ENCODE measurements around the gene RPP38. TPM values are rescaled to one million over a fixed set of nuclear protein-coding genes. Genes with fewer than 3 reads are reported as not detected.

RPP38 gene
- total RNA-seq, 1 experiment from 2014 or later: 8.8 TPM

DNA sequence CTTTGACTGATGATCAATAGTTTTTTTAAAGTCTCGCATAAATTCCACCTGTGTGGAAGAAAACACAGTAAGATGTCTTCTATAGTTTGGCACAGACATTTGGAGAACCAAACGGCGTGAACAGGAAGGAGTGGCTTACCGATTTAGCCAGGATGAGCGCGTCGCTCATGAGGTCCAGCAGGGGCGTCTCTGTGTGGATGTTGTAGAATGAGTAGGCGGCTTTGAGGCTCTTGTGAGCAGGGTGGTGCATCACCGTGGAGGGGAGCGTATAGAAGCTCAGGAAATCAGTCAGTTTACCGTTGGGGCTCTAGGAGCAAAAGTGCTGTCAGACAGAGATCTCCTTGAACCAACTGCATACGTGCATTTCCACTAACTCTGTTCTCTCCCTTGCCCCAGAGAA lies 15.5 kb downstream of the RPP38 start:
- DNase-seq (ENCODE audit: low read depth): no peak

DNA sequence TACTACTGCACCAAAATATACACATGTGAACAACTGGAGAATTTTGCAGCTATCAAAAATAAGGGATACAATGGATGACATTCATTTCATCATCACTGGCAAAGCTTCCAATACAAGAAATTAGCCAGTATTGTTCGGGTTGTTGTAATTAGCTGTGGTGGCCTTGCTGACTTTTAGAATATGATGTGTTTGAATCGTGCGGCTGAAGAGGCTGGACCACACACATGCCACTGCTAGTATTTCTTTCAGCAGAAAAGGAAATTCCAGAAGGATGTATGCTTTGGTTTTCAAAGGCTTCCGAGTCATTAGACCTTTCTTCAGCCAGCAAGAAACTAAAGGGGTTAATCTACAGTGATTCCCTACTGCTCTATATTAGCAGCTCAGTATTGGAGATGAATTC lies 16.6 kb downstream of the RPP38 start:
- DNase-seq (ENCODE audit: low read depth): no peak

DNA sequence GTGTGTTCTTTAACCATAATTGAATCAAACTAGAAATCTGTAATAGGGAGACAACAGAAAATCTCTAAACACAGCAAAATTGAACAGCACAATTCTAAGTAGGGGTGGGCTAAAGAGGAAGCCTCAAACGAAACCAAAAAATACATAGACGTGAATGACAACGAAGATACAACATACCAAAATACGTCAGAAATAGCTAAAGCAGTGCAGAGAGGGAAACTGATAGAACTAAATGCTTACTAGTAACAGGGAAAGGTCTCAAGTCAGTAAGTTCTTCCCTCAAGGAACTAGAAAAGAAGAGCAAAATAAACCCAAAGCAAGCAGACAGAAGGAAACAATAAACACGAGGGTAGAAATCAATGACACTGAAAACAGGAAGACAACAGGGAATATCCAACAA lies 19.1 kb downstream of the RPP38 start:
- DNase-seq (ENCODE audit: low read depth): no peak

DNA sequence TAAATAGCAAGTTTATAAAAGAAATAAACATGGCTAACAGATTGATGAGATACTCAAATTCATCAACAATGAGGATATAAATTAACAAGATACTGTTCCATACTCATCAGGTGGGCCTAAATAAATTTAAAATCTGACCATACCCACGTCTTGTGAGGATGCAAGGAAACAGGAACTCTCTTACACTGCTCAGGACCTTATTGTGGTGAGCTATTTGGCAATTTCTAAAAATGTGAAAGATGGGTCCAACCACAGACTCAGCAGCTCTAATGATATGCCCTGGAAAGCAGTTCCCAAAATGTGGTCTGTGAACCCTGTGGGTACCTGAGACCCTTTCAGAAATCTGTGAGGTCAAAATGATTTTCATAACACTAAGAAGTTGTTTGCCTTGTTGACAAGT lies 21.5 kb downstream of the RPP38 start:
- DNase-seq (ENCODE audit: low read depth): no peak

DNA sequence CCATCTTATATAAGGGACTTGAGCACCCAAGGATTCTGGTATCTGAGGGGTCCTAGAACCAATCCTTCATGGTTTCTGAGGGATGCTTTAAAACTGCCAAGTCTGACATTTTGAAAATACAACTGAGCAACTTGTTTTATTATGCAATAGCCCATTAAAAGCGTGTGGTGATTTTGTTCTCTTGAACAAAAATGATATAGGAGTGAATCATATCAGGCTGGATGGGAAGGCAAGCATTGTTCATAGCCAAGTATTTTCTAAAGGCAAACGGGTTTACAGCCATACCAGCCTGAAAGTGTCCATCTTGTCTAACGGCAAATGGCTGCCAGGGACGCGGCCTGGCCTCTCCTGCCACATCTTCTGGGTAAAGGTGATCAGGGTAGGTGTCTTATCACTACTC lies 23.4 kb downstream of the RPP38 start:
- no peak for DNase-seq (ENCODE audit: low read depth)

DNA sequence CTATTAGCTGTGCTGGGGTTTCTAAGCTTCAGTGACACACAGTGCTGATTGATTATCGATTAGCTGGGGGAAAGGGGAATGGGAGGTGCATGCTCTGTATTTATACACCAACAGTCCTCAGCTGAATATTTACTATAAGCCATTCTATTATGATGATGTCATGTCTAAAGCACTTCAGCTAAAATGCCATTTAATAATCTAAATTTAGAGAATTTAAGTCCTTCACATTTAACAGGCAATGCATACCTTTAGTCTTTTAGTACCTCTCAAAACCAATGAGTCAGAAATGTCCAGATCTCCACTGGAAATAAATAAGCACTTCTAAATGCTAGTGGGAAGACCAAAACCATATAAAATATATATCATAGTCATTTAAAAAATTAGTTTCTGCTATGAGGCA lies 24.6 kb downstream of the RPP38 start:
- no peak for DNase-seq (ENCODE audit: low read depth)

DNA sequence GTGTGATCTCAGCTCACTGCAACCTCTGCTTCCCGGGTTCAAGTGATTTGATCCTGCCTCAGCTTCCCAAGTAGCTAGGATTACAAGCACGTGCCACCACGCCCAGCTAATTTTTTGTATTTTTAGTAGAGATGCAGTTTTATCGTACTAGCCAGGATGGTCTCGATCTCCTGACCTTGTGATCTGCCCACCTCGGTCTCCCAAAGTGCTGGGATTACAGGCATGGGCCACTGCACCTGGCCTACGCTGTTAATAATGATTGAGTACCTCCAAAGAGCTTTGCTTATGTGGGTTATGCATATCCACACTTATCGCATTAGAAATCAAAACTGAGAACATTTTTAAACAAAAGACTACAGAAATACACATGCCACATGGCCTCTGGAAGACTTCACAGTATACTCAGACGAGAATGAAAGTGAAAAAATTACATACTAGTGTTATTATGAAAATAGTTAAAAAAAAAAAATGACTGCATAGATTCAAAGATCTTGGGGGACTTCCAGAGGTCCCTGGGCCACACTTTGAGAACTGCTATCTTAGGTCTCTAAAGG lies 25.4 kb downstream of the RPP38 start:
- DNase-seq (ENCODE audit: low read depth): no peak

DNA sequence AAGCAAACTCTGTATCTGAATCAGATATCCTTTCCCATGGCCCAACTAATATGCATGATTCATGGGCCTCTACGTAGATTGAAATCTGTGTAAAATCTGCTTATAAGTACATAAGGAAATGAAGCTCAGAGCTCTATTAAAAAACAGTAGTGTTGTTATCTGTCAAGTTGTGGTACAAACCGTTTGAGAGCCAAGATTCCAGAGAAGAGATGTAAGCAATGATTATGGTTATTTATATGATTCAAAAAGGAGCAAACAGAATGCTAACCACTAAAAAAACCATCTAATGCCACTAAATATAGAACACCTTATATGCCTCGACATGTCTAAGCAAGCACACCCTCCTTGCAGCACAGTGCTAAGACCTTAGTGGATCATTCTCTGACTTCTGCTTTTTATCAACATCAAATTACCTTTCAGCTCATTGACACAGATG lies 26.6 kb downstream of the RPP38 start:
- DNase-seq (ENCODE audit: low read depth): no peak

DNA sequence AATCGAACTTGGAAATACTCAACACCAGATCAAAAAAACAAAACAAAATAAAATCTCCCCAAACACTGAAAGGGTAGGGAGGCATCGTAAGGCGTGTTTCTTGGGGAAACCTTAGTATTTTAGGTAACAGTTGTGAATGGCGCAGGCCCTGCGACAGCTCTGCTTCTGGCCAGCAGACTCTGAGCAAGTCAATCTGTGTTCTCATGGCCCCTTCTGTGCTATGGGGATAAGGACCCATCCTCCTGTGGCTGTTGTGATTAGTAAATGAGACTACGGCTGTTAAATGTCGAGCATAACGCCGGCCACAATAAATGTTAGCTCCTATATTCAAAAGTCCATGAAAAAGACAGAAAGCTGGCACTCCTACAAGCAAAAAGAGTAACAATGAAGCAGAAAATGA lies 27.0 kb downstream of the RPP38 start:
- no peak for DNase-seq (ENCODE audit: low read depth)

DNA sequence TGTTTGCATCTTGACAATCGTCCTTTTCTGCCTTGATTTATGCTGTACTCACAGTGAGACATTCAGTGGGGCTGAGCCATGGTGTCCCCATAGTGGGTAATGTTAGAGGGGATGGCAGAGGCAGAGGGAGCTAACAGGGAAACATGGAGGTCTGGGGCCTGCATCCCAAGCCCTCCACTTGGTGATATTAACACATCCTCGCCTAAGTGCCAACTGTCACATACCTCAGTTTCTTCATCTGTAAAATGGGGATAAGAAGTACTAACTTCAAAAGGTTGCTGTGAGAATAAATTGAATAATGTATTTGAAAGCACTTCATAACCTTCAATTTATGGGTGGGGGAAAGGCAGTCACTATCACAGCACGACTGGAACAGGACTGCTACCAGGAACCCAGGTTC lies 27.8 kb downstream of the RPP38 start:
- no peak for DNase-seq (ENCODE audit: low read depth)

DNA sequence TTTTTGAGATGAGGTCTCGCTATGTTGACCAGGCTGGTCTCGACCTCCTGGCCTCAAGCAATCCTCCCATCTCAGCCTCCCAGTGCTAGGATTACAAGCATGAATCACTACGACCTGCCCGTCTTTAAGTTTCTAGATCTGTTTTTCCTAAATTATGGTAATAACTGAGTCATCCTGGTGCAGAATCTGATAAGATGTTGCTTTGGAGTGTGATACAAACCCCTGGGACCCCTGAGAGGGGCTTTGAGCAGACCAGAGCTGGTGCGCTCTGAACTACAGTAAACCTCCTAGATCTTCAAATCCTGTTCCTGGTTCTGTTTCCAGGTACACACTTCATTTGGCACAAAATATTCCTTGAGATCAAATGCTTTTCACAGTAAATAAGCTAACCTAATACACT lies 34.2 kb downstream of the RPP38 start:
- no peak for DNase-seq (ENCODE audit: low read depth)

DNA sequence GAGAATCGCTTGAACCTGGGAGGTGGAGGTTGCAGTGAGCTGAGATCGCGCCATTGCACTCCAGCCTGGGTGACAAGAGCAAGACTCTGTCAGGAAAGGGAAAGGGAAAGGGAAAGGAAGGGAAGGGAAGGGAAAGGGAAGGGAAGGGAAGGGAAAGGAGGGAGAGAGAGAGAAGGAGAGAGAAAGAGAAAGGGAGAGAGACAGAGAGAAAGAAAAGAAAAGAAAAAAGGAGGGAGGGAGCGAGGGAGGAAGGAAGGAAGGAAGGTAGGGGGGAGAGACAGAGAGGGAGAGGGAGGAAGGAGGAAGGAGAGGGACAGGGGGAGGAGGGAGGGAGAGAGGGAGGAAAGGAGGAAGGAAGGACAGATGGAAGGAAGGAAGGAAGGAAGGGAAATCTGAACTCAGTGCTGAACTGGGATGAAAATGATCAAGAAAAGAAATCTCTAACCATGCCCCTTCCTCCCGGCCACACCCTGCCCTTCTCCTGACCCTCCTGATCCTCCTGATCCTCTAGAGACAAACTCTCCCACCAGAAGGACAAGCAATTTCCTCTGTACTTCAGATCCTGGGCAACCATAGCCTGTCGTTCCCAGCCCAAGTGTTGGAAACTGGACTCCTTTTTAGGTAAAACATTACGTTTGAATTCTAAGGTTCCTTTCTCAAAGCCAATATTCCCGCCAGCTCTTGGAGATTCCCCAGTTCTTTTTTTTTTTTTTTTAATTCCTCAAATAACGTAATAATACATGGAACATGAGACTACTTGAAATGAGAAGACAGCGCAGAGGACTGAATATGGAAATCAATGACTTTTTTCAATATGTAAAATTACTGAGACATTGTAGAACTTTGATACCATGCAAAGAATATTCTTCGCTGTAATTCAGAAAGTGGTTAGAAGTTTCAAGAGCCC lies 39.2 kb downstream of the RPP38 start:
- no peak for DNase-seq (ENCODE audit: low read depth)

DNA sequence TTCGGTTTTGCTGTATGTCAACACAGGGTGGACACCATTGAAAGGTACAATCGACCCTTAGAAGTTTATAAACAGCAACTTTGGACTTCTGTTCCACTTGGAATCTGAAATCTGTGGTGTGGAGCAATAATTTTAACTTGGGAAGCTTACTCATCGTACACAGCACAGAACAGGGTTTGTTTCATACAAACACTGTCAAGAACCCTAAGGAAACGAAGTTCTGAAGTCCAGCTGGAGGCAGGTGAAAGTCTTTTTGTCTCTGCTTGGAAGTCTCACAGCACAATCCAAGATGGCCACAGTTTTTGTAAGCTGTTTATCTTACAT lies 39.8 kb downstream of the RPP38 start:
- DNase-seq (ENCODE audit: low read depth): no peak

DNA sequence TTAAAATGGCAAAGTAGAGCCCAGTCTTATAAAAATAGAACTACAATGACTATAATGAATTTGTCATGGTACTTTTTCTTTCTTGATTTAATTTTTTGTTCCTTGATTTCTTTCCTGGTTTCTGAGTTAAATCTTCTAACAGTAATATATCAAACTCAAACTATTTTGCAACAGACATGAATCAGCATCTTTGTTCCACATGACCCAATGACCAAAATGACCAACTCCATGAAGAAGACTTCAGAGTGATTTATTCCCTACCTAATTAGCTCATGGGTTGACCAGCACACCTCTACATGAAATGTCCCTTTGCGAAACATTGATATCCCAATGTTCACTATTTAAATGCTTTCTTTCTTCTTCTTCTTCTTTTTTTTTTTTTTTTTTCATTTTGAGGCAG lies 40.5 kb downstream of the RPP38 start:
- no peak for DNase-seq (ENCODE audit: low read depth)

DNA sequence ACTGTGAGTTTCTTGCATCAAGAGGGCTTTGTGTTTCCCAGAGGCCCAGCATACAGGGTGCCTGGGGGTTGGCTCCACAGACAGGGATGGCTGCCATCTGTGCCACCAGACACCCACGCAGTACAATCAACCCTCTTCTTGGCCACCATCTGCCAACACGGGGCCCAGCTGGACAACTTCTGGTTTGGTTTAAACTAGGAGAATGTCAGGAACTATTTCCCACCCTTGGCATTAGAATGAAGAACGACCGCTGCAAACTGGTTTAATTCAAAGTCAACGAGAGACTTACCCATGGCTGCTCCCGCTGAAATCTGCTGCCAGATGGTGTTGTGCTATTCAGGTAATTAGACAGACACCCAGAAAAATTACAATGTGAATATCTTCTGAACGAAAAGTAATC lies 43.5 kb downstream of the RPP38 start:
- DNase-seq (ENCODE audit: low read depth): no peak

DNA sequence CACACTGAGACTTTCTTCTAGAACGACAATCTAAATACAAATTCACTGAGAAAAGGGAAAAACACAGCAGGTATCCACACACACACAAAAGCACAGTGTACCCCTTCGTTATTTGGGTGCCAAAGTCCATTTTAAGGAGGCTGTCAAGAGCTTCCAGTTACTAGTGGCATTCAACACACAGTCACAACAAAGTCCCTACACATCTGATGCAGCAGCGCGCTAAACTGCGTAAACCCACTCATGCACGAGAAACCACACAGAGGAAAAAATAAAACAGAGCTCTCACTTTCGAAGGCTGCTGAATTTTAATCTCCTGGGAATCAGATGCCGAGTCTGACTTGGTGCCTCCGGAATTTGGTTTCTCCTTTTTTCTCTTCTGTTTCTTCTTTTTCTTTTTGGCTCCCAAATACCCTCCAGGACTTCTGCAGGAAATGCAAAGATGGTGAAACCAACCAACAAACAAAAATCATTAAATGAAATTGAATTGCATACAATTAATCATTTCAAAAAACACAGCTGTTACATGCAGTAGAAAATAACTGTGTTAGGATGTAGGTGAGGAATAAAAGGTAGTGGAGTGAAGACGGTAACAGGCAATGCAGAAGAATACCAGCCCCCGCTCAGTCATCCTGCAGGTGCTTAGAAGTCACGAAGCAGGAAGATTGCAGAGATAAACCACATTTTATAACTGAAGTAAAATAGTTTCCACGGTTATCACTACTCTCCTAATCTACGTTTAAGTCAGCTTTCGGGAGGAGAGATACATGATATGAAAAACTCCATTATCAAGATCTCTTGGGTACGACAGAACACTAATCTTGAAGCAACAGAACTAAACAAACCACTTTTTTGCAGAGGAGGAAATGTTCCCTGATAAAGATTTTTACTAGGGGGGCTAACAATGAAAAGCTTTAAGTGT lies 44.2 kb downstream of the RPP38 start:
- DNase-seq (ENCODE audit: low read depth): no peak

DNA sequence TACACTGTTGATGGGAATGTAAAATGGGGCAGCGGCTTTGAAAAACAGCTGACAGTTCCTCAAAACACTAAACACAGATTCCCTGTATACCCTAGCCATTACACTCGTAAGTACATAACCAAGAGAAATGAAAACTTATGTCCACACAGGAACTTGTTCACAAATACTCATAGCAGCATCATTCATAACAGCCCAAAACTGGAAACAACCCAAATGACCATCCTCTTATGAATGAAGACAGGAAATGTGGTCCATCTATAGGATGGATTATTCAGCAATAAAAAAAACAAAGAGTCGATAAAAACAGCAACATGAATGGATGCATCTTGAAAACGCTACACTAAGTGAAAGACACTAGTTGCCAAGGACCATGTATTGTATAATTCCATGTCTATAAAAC lies 47.6 kb downstream of the RPP38 start:
- DNase-seq (ENCODE audit: low read depth): no peak

DNA sequence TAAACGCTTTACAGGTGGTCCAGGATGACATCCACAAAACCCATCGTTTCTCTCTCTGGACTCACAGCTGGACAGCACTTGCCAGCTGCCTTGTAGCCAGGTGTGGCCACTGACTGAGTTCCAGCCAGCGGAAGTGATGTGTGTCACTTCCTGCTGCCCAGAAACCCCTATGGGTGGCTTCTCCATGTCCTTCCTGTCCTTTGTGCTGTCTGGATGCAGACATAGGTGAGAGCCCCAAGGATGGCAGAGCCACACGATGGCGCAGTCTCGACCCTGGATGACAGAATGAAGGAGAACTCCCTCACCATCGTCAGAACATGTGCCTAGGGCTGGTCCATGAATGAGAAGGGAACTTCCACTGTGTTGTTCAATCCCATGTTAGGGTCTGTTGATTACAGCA lies 49.2 kb downstream of the RPP38 start:
- no peak for DNase-seq (ENCODE audit: low read depth)

DNA sequence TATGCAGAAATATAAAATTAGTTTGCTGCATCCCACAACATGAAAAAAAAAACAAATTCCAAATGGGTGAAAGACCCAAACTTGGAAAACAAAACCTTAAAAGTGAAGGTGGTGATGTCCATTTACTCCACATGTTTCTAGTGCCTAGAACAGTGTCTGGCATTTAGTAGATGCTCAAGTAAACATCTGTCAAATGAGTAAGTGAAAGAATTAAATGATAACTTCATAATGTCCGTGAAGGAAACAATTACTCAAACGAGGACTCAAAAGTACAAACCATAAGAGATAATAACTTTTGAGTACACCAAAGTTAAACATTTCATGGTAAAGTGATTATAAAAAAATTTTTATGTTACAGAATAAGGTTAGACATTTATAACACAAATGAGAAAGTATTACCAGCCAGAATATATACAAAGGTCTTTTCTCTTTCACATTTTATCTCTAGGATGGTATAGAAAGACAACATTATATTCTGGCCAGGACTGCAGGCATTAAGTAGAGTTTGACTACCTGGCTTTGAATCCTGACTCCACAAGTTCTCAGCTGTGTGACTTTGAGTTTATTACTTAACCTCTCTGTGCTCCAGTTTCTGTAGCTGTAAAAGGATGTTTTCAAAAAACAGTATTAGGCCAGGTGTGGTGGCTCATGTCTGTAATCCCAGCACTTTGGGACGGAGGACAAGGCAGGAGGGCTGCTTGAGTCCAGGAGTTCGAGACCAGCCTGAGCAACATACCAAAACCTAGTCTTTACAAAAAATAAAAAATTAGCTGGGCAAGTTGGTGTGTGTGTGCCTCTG lies 50.6 kb downstream of the RPP38 start:
- no peak for DNase-seq (ENCODE audit: low read depth)

DNA sequence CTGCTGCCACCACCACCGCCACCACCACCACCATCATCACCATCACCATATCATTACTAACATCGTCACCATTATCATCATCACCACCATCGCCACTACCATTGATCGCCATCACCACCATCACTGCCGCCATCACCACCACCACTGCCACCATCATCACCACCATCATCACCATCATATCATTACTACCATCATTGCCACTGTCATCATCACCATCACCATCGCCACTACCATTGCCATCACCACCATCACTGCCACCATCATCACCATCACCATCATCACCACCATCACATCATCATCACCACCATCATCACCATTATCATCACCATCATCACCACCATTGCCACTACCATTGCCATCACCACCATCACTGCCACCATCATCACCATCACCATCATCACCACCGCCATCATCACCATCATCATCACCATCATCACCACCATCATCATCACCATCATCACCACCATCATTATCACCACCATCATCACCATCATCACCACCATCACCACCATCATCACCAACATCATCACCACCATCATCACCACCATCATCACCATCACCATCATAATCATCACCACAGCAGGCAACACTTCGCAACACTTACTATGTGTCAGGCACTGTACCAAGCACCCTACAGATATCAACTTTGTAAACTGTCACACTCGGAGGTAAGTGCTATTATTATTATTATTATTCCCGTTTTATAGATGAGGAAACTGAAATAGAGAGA lies 52.1 kb downstream of the RPP38 start:
- no peak for DNase-seq (ENCODE audit: low read depth)

DNA sequence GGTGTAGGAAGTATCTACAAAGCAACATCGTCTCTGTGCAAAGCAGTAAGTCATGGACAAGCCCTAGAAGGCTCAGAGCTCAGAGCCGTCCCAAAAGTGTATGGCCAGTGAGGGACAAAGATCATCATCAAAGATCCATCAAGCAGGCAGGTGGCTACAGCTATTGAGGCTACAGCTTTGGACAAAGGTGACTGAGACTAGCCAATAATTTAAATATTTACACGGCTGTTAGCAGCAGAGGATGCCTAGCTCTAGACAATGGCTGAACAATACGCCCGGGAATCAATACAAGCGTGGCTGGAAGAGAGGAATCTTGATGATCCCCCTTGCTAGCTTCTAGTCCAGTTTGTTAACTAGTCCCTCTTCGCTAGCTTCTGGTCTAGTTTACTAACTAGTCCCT lies 53.4 kb downstream of the RPP38 start:
- DNase-seq (ENCODE audit: low read depth): no peak
